Fibroblast of lung (primary cell): ENCODE data around the gene VEPH1. TPM values are rescaled to one million over a fixed set of nuclear protein-coding genes. Genes with fewer than 3 reads are reported as not detected.

Experiments used
- DNase-seq, 2 donors: peaks; one replicate each; pipeline versions ENCODE4 v3.0.0 to v3.0.0-alpha.2; 2010; ENCODE audit warnings: low read depth in 2 of 2
- H2AFZ ChIP-seq: 2 replicates; pipeline ENCODE4 v1.5.1; 2012; ENCODE audit warnings: low read length, control low read depth, inconsistent platforms
- H3K27ac ChIP-seq: 2 replicates; pipeline ENCODE4 v1.5.1; 2011; ENCODE audit warnings: low read length, control low read depth; ENCODE audit not compliant: insufficient read depth
- H3K27me3 ChIP-seq: 2 replicates; pipeline ENCODE4 v1.5.1; 2011; ENCODE audit warnings: mild to moderate bottlenecking, low read length; ENCODE audit not compliant: control insufficient read depth, insufficient read depth
- H3K36me3 ChIP-seq: 2 replicates; pipeline ENCODE4 v1.5.1; 2011; ENCODE audit warnings: low read length; ENCODE audit not compliant: control insufficient read depth, insufficient read depth
- H3K4me1 ChIP-seq: 2 replicates; pipeline ENCODE4 v1.5.1; 2011; ENCODE audit warnings: low read length; ENCODE audit not compliant: control insufficient read depth, insufficient read depth; ENCODE audit errors: extremely low read depth
- H3K4me2 ChIP-seq: 2 replicates; pipeline ENCODE4 v1.5.1; 2011; ENCODE audit warnings: low read length, control low read depth; ENCODE audit not compliant: insufficient read depth; ENCODE audit errors: extremely low read depth
- H3K4me3 ChIP-seq, 4 experiments: fragments of 200-600 bp in 1 of 4; sonication (generic) in 1 of 4; replicated peaks in 1 of 4; 2 replicates each; pipeline ENCODE4 v1.5.1; 2011 to 2016; ENCODE audit warnings: low read length in 4 of 4, low read depth in 3 of 4, mild to moderate bottlenecking in 3 of 4, control low read depth in 2 of 4, inconsistent platforms in 1 of 4, mixed read lengths in 1 of 4; ENCODE audit not compliant: insufficient read depth in 1 of 4; ENCODE audit errors: control extremely low read depth in 1 of 4
- H3K79me2 ChIP-seq: 2 replicates; pipeline ENCODE4 v1.5.1; 2012; ENCODE audit warnings: mild to moderate bottlenecking, low read length, inconsistent platforms; ENCODE audit not compliant: control insufficient read depth, insufficient read depth
- H3K9ac ChIP-seq: 2 replicates; pipeline ENCODE4 v1.5.1; 2011; ENCODE audit warnings: mild to moderate bottlenecking, low read length, control low read depth; ENCODE audit not compliant: insufficient read depth
- H3K9me3 ChIP-seq: 2 replicates; pipeline ENCODE4 v1.5.1; 2012; ENCODE audit warnings: low read depth, low read length; ENCODE audit not compliant: control insufficient read depth, insufficient read depth
- H4K20me1 ChIP-seq: 2 replicates; pipeline ENCODE4 v1.5.1; 2011; ENCODE audit warnings: low read length; ENCODE audit not compliant: control insufficient read depth, insufficient read depth; ENCODE audit errors: extremely low read depth
- EZH2 ChIP-seq: IDR thresholded peaks from 2 replicates; pipeline ENCODE4 v1.5.1; 2012; ENCODE audit warnings: low read length, control low read depth, mild to moderate bottlenecking; ENCODE audit errors: missing control alignments
- polyA plus RNA-seq, 2 donors: library from polyadenylated mRNA; depleted of rRNA in 1 of 2; stranded (reverse) in 1 of 2; unstranded in 1 of 2; fragments of >200 nt; gene quantifications; 2 replicates each; pipeline ENCODE4 v1.2.1, GENCODE V29; 2011 to 2012; ENCODE audit warnings: missing spikeins in 1 of 2
- total RNA-seq: library from RNA; depleted of rRNA; stranded (reverse); fragments of >200 nt; gene quantifications from 2 replicates; pipeline ENCODE4 v1.2.1, GENCODE V29; 2014
- TF ChIP-seq, protein P1 (sequence below), 2 donors: IDR thresholded peaks in 1 of 2; conservative IDR thresholded peaks in 1 of 2; 1 replicate in 1 of 2; 2 replicates in 1 of 2; pipeline ENCODE4 v1.5.1; 2011 to 2012; ENCODE audit warnings: low read length in 2 of 2, control low read depth in 1 of 2, inconsistent platforms in 1 of 2, low read depth in 1 of 2, mild to moderate bottlenecking in 1 of 2

VEPH1 gene
- total and polyA plus RNA-seq, 2 donors (not counting 1 experiment from before 2014, with no cell fraction given) = 13.1 to 34.7 TPM

DNA sequence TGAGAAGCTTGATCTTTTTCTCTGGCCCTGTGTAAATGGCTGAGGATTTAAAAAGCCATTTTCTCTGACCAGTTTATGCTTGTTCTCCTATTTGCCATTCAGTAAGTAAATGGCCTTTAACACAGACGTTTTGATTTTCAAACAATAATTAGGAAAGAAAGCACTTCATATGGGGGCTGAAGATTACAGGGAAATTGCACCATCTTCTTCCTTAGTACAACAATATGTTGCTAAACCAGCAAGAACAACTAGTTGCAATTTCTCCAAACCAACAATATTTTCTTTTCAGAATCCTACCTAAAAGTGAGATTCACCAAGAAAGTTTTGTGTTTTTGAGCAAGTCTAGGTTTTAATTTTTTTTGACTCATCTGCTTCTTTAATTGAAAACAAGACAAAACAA, 262.8 kb downstream of the VEPH1 start:
- no peaks in the 10 kb centered on the region for H3K27me3 ChIP-seq
- no peak for TF ChIP-seq EZH2
- TF ChIP-seq, protein P1, sequence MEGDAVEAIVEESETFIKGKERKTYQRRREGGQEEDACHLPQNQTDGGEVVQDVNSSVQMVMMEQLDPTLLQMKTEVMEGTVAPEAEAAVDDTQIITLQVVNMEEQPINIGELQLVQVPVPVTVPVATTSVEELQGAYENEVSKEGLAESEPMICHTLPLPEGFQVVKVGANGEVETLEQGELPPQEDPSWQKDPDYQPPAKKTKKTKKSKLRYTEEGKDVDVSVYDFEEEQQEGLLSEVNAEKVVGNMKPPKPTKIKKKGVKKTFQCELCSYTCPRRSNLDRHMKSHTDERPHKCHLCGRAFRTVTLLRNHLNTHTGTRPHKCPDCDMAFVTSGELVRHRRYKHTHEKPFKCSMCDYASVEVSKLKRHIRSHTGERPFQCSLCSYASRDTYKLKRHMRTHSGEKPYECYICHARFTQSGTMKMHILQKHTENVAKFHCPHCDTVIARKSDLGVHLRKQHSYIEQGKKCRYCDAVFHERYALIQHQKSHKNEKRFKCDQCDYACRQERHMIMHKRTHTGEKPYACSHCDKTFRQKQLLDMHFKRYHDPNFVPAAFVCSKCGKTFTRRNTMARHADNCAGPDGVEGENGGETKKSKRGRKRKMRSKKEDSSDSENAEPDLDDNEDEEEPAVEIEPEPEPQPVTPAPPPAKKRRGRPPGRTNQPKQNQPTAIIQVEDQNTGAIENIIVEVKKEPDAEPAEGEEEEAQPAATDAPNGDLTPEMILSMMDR (conservative IDR thresholded peaks at IDR 0.05 in 1 of 2, IDR thresholded peaks at IDR 0.05 in 1 of 2; ENCODE audit: low read depth in 1 of 2, low read length in 2 of 2) = no peak
- no peaks in the 10 kb centered on the region for H3K36me3 ChIP-seq
- no peak overlapping the region for H2AFZ ChIP-seq
- no peaks in the 10 kb centered on the region for H3K79me2 ChIP-seq
- no peaks in the 10 kb centered on the region for H3K4me1 ChIP-seq
- H3K4me3 ChIP-seq = no peak overlapping the region
- H3K9me3 ChIP-seq = no peaks in the 10 kb centered on the region
- H3K9ac ChIP-seq = no peak overlapping the region
- peak in 1 of 2 donors; percentile 57 for DNase-seq
- H3K27ac ChIP-seq = no peak overlapping the region
- H3K4me2 ChIP-seq = no peak overlapping the region
- H4K20me1 ChIP-seq = no peaks in the 10 kb centered on the region

DNA sequence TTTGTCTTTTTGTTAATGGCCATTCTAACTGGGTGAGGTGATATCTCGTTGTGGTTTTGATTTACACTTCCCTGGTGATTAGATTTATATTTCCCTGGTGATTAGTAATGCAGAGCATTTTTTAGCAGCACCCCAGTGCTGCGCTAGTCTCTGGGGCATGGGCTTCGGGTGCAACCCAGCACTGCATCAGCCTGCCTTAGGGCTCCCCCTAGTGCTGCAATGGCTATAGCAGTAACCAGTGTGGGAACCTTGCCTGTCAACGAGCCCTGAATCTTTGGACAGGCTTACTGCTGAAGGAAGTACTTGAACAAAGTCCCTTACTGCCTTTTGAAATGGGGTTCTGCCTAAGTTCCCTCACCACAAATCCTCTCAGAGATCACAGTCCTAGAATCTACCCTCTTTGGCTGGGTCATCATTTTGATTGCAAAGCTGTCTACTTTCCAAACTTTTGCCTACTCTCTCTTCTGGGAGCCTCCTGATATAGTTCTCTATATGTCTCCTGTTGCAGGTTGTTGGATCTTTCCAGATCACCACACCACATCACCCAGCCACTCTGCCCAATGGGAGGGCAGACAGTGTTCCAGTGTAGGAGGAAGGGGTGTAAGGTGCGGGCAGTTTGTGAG, 264.0 kb downstream of the VEPH1 start:
- no peak for TF ChIP-seq EZH2
- TF ChIP-seq, protein P1 (conservative IDR thresholded peaks at IDR 0.05 in 1 of 2, IDR thresholded peaks at IDR 0.05 in 1 of 2; ENCODE audit: low read depth in 1 of 2, low read length in 2 of 2) = peak; percentile 69
- peak; percentile 45 to 54 for DNase-seq
- no peak overlapping the region for H2AFZ ChIP-seq
- no peaks in the 10 kb centered on the region for H3K9me3 ChIP-seq
- no peak overlapping the region for H3K4me2 ChIP-seq
- H3K27ac ChIP-seq = no peak overlapping the region
- H3K4me3 ChIP-seq = no peak overlapping the region
- H4K20me1 ChIP-seq = no peaks in the 10 kb centered on the region
- no peaks in the 10 kb centered on the region for H3K4me1 ChIP-seq
- no peaks in the 10 kb centered on the region for H3K27me3 ChIP-seq
- H3K9ac ChIP-seq = no peak overlapping the region
- H3K36me3 ChIP-seq = no peaks in the 10 kb centered on the region
- H3K79me2 ChIP-seq = no peaks in the 10 kb centered on the region

GRCh38 chr3:157238457-157238856, 264.8 kb downstream of the VEPH1 start:
- Histone ChIP-seq H3K4me3 (no peak overlapping the region), H3K79me2 (no peaks in the 10 kb centered on the region), H3K36me3 (no peaks in the 10 kb centered on the region), H3K4me2 (no peak overlapping the region), H3K9ac (no peak overlapping the region), H4K20me1 (no peaks in the 10 kb centered on the region), H2AFZ (no peak overlapping the region), H3K27me3 (no peaks in the 10 kb centered on the region), H3K4me1 (no peaks in the 10 kb centered on the region), H3K9me3 (no peaks in the 10 kb centered on the region), H3K27ac (no peak overlapping the region)
- peak; percentile 9 to 23 for DNase-seq
- no peak for TF ChIP-seq EZH2
- TF ChIP-seq, protein P1 (conservative IDR thresholded peaks at IDR 0.05 in 1 of 2, IDR thresholded peaks at IDR 0.05 in 1 of 2; ENCODE audit: low read depth in 1 of 2, low read length in 2 of 2) = no peak
